Measurements from ENCODE around the gene SLAMF9. TPM values are rescaled to one million over a fixed set of nuclear protein-coding genes. Genes with fewer than 3 reads are reported as not detected.

The SLAMF9 gene
- total RNA-seq, 1 experiment from 2014 or later: not detected

- TF ChIP-seq POLR2A (IDR thresholded peaks at IDR 0.05; ENCODE audit: borderline replicate concordance, extremely low read depth, insufficient read depth, insufficient read length): no peak
- no peak for TF ChIP-seq MAX (IDR thresholded peaks at IDR 0.05)
- TF ChIP-seq SRF (IDR thresholded peaks at IDR 0.05; ENCODE audit: low read depth): no peak
- TF ChIP-seq ZNF274 (IDR thresholded peaks at IDR 0.05; ENCODE audit: low read depth, low read length): no peak
- TF ChIP-seq SIN3A (IDR thresholded peaks at IDR 0.05; ENCODE audit: low read depth): no peak
- no peak for TF ChIP-seq CTCF (IDR thresholded peaks at IDR 0.05 in 2 of 3, conservative IDR thresholded peaks at IDR 0.05 in 1 of 3; ENCODE audit: borderline replicate concordance in 1 of 3, insufficient read depth in 1 of 3, low read depth in 2 of 3, low read length in 2 of 3)
- TF ChIP-seq JUND (IDR thresholded peaks at IDR 0.05): no peak
- TF ChIP-seq ELF1 (IDR thresholded peaks at IDR 0.05; ENCODE audit: borderline replicate concordance, low read depth): no peak
- TF ChIP-seq RAD21 (IDR thresholded peaks at IDR 0.05; ENCODE audit: low read depth): no peak
- no peak for TF ChIP-seq YY1 (IDR thresholded peaks at IDR 0.05; ENCODE audit: extremely low read depth, insufficient replicate concordance, low read depth, low read length)
- no peak for TF ChIP-seq CEBPB (IDR thresholded peaks at IDR 0.05; ENCODE audit: low read depth)
- TF ChIP-seq TCF7L2 (IDR thresholded peaks at IDR 0.05; ENCODE audit: borderline replicate concordance, extremely low read depth, insufficient read depth, insufficient read length): no peak
- no peak for TF ChIP-seq ZBTB33 (IDR thresholded peaks at IDR 0.05; ENCODE audit: extremely low read depth, insufficient replicate concordance, low read length)
- Histone ChIP-seq H3K4me3 (replicated peaks in 1 of 2; ENCODE audit: low read depth in 1 of 2, low read length in 2 of 2) (no peak overlapping the region), H2AFZ (ENCODE audit: low read depth, low read length, poor library complexity, severe bottlenecking) (no peak overlapping the region), H3K9ac (ENCODE audit: low read length) (no peak overlapping the region), H3K36me3 (ENCODE audit: control insufficient read depth in 1 of 2, insufficient read depth in 2 of 2, low read length in 2 of 2) (peaks cover 0 to 2% of the 10 kb centered on the region in 2 experiments; a peak in 1 of 4 replicates), H3K9me3 (ENCODE audit: control insufficient read depth in 1 of 2, insufficient read depth in 1 of 2, low read depth in 1 of 2, low read length in 2 of 2) (no peaks in the 10 kb centered on the region), H3K4me1 (ENCODE audit: control insufficient read depth in 1 of 2, insufficient read depth in 2 of 2, low read length in 2 of 2) (peaks cover 0 to 7% of the 10 kb centered on the region in 2 experiments; a peak in 2 of 4 replicates), H3K27me3 (ENCODE audit: insufficient read depth, low read length) (no peaks in the 10 kb centered on the region), H3K27ac (ENCODE audit: low read depth, low read length) (no peak overlapping the region), H4K20me1 (ENCODE audit: insufficient read depth) (no peaks in the 10 kb centered on the region), H3K4me2 (ENCODE audit: low read length) (no peak overlapping the region), H3K79me2 (ENCODE audit: insufficient read depth, low read length) (no peaks in the 10 kb centered on the region), H3K9me2 (ENCODE audit: insufficient read depth) (no peaks in the 10 kb centered on the region)
- ATAC-seq (no peak), DNase-seq (ENCODE audit: low read depth, low spot score) (no peak)
- CTCF ChIA-PET: interaction anchor here (0.6 to 10.1 kb wide), 2 partner anchors 23 to 74 kb away, joined by 3 to 170 read pairs; no protein-coding TSS in a partner anchor
- BruUV-seq (replicated peaks): no TSS peak
- POLR2A ChIA-PET: no interaction called here
- intact Hi-C loops (cut with micrococcal nuclease): no loop called here
- RAD21 ChIA-PET (ENCODE audit: low non-redundant PET in 1 of 2, low total read pairs in 2 of 2, uncharacterized antibody in 2 of 2, unreplicated experiment in 2 of 2): no interaction called here
Observed at GRCh38 chr1:159931795-159932173, 22.3 kb downstream of the SLAMF9 start.
